GM19240 (cell line): ENCODE results near the gene BLVRB.
A peak's percentile ranks its signal among the peaks of the same experiment; 100 is the strongest.

Experiments
- DNase-seq: peaks from one replicate; pipeline ENCODE4 v3.0.0; 2011; ENCODE audit warnings: low spot score; ENCODE audit not compliant: insufficient read length

BLVRB gene

DNA sequence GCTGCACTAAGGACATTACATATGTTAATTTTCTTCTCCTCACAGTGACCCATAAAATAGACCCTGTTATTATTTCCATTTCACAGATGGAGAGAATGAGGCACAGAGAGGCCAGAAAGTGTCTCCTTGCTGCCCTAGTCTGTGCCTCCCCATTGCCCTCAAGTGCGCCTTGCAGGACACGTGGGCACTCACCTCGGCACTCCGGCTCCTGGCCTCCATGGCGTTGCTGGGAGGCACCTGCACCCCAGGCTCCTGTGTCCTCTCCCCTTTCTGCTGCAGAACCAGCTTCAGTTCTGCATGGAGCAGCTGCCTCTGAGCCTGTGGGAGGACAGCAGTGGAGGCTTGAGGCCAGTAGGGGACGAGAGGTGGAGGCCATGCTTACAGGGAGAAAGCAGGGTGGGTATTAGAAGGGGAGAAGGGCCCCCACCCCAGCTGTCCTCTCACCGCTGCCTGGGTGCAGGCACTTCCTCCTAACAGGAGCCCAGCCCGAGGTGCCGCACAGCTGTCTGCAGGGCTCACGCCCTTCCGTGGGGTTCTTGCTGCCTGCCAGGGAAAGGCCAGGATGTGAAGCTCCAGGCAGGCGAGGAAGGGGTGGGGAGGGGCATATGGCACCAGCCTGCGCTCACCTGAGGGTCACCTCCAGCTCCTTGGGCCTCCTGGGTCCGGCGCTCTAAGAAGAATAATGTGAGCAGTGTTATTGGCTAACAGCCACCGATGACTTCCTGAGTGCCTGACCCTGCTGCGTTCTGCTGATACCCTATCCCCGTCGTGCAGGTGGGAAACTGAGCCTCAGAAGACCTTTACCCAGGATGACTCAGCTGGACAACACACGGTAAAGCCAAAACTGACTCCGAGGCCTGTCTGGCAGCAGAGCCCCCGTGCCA lies 57.6 kb downstream of the BLVRB start:
- no peak for DNase-seq

DNA sequence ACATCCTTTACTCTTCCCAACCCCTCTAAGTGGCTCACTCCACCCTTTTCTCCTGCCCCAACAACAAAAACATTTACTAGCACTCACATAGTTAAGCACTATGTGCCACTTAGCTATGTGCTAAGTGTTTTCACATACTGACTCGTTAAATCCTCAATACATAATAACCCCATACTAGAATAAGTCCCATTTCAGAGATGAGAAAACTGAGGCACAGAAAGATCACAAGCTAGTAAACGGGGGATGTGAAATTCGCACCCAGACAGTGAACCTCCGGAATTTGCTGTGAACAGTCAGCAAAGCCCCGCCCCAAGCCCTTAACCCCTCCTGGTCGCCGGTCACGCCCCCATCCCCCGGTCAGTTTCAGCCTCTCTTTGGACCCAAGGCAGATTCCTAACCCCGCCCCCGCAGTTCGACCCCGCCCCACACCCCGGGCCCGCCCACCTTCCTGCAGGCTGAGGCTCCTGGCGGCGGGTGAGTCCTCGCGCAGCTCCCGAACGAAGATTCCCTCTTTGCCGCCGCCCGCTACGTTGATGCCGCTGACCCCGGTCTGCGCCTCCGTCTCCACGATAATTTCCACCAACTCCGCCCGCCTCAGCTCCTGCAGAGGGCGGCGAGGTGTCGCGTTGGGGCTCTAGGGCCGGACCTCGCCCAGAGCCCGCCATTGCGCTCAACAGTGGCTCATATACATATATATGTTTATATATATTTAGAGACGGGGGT lies 62.1 kb downstream of the BLVRB start:
- DNase-seq: peak; percentile 98

DNA sequence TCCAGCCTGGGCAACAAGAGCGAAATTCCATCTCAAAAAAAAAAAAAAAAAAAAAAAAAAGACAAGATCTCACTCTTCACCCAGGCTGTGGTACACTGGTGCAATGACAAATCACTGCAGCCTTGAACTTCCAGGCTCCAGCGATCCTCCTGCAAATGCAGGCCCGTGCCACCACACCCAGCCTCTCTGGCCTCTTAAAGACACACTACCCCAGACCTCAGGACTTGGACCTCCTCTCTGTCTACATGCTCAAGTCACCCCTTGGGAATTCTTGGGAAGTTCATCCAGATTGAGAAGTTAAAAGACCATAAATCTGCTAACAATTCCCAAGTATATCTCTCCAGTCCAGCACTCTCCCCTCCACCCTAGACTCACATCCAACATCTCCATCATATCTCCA lies 65.0 kb downstream of the BLVRB start:
- DNase-seq: no peak

DNA sequence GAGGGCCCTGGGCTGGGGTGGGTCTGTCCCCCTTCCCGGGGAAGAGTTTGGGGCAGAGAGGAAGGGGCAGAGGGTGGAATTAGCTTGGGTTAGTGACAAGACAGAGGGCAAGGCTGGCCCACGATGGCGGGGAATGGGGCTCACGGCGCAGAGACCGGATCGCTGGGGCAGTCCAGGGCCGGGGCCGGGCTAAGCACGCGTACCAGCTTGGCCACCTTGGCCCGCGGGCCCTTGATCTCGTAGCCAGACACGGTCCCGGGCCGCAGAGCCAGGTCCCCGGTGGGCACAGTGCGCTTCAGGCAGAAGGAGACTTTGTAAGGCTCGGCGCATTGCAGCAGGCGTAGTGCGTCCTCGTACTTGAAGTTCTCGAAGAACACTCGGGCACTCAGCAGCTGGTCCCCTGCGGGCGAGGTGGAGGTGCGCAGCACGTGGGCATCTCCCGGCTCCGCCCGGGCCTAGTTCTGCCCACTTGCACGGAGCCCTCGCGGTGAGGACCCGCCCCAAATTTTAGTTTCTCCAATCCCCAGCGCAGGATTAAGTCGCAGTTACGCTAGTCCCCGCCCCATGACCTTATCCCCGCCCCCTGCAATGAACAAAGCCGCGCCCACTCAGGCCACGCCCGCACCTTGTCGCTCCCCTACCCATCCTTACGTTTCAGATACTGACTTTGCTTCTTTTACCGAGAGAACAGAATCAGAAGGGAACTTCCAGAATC lies 67.0 kb downstream of the BLVRB start:
- no peak for DNase-seq
